Skeletal muscle satellite cell (primary cell): Measurements from ENCODE around the gene RCHY1.

Experiments
- H3K27me3 ChIP-seq: 2 replicates; pipeline ENCODE4 v1.7.0; 2013; ENCODE audit warnings: low read length; ENCODE audit not compliant: control insufficient read depth, insufficient read depth
- H3K36me3 ChIP-seq: 2 replicates; pipeline ENCODE4 v1.7.0; 2013; ENCODE audit warnings: mild to moderate bottlenecking, control low read depth, low read length; ENCODE audit not compliant: insufficient read depth
- H3K4me1 ChIP-seq: 2 replicates; pipeline ENCODE4 v1.7.0; 2013; ENCODE audit warnings: low read length; ENCODE audit not compliant: control insufficient read depth, insufficient read depth
- H3K4me2 ChIP-seq: 2 replicates; pipeline ENCODE4 v1.7.0; 2013; ENCODE audit warnings: mild to moderate bottlenecking, low read length
- H3K4me3 ChIP-seq: 2 replicates; pipeline ENCODE4 v1.7.0; 2013; ENCODE audit warnings: low read length
- H3K9ac ChIP-seq: 2 replicates; pipeline ENCODE4 v1.7.0; 2013; ENCODE audit warnings: mild to moderate bottlenecking, low read depth, low read length, moderate library complexity
- H3K9me3 ChIP-seq: replicated peaks from 2 replicates; pipeline ENCODE4 v1.7.0; 2013; ENCODE audit warnings: mild to moderate bottlenecking, control low read depth, low read length

The RCHY1 gene

GRCh38 chr4:75490155-75490554 is 24.0 kb downstream of the RCHY1 start:
- Histone ChIP-seq H3K27me3 (no peaks in the 10 kb centered on the region), H3K9ac (no peak overlapping the region), H3K4me3 (no peak overlapping the region), H3K9me3 (no peaks in the 10 kb centered on the region), H3K36me3 (peaks cover 34% of the 10 kb centered on the region), H3K4me1 (peaks cover 10% of the 10 kb centered on the region), H3K4me2 (no peak overlapping the region)

DNA sequence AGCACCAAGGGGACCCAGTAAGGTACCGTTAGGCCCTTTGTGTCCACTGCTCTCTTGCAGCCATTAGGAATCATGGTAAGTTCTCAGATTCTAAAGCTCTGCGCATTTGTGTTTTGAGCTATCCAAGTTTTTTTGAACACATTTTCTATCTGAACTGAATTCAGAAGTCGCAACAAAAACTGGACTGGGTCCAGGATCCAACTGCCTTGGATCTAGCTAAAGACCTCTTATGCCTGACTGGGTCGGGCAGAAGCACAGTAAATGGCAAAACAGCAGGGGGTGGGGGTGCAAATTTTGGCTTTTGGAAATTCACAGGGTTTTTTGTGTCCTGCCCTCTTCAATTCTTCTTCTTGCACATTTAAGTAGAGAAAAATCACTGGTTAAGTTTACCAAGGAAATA is 30.0 kb downstream of the RCHY1 start:
- Histone ChIP-seq H3K36me3 (peaks cover 48% of the 10 kb centered on the region), H3K4me3 (no peak overlapping the region), H3K4me1 (no peaks in the 10 kb centered on the region), H3K27me3 (no peaks in the 10 kb centered on the region), H3K9me3 (no peaks in the 10 kb centered on the region), H3K4me2 (no peak overlapping the region), H3K9ac (no peak overlapping the region)

GRCh38 chr4:75477201-75477600 is 37.0 kb downstream of the RCHY1 start:
- H3K4me1 ChIP-seq, result no peaks in the 10 kb centered on the region
- no peaks in the 10 kb centered on the region for H3K9me3 ChIP-seq
- no peak overlapping the region for H3K4me3 ChIP-seq
- H3K4me2 ChIP-seq, result no peak overlapping the region
- peaks cover 33% of the 10 kb centered on the region for H3K36me3 ChIP-seq
- H3K9ac ChIP-seq, result no peak overlapping the region
- H3K27me3 ChIP-seq, result no peaks in the 10 kb centered on the region

DNA sequence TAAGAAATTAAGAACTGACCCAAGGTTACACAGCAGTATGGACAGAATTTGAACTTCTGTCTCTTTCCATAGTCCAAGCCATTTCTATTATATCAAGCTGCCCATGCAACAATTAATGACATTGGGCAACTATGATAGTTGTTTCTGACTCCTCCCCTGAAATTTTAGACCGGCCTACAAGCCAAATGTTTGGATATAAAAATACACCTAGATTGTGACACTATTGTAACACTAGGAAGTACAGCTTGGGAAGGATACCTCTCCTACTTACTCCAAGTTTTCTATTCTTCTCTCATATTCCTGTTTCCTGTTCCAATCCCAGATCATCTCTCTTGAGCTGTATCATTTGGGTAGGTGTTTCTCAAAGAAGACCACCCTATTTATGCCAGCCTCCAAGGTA is 43.5 kb downstream of the RCHY1 start:
- Histone ChIP-seq H3K9ac (no peak overlapping the region), H3K36me3 (no peaks in the 10 kb centered on the region), H3K4me3 (no peak overlapping the region), H3K9me3 (no peaks in the 10 kb centered on the region), H3K4me2 (no peak overlapping the region), H3K4me1 (no peaks in the 10 kb centered on the region), H3K27me3 (no peaks in the 10 kb centered on the region)

GRCh38 chr4:75469896-75470295 is 44.3 kb downstream of the RCHY1 start:
- Histone ChIP-seq H3K36me3 (no peaks in the 10 kb centered on the region), H3K9me3 (no peaks in the 10 kb centered on the region), H3K4me3 (no peak overlapping the region), H3K4me2 (no peak overlapping the region), H3K27me3 (no peaks in the 10 kb centered on the region), H3K4me1 (no peaks in the 10 kb centered on the region), H3K9ac (no peak overlapping the region)

DNA sequence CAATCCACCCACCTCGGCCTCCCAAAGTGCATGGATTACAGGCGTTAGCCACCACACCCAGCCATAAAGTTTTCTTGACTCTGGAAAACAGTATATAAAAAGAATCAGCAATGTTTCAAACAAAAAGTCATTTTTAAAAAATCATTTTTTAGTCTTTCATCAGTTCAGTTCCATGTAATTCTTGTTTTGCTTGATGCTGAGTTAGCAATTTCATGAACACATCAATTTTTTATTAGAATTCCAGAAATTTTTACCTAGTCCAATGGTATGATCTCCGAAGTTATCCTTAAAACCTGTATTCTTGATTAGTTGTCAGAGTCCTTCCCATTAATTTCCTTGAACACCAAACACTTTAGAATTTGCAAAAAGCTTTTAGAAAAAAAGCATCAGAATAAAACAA is 56.8 kb downstream of the RCHY1 start:
- Histone ChIP-seq H3K36me3 (no peaks in the 10 kb centered on the region), H3K27me3 (no peaks in the 10 kb centered on the region), H3K4me1 (no peaks in the 10 kb centered on the region)

DNA sequence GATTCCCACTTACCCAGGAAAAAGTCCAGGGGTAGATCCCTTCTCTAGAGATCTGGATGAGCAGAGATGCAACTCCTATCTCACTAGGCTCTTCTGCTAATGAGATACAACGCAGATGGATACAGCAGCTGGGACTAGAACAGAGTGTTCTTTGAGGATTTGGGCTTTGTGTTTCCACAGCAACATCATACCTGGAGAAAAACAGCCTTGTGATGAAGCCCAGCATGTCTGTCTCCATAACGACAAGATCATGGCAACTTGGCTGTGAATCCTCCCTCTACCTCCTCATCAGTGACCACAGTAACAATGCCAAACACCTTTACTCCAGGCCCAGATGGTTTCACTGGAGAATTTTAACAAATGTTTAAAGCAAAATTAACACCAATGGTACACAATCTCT is 80.1 kb downstream of the RCHY1 start:
- no peaks in the 10 kb centered on the region for H3K4me1 ChIP-seq

More for the DNA sequence above, 56.8 kb downstream of the RCHY1 start:
- H3K9me3 ChIP-seq, result no peaks in the 10 kb centered on the region
- no peak overlapping the region for H3K4me2 ChIP-seq
- H3K9ac ChIP-seq, result no peak overlapping the region
- H3K4me3 ChIP-seq, result no peak overlapping the region

GRCh38 chr4:75432683-75433082 is 81.5 kb downstream of the RCHY1 start:
- no peak overlapping the region for H3K9ac ChIP-seq
- peaks cover 8% of the 10 kb centered on the region for H3K27me3 ChIP-seq
- H3K4me1 ChIP-seq, result no peaks in the 10 kb centered on the region
- H3K9me3 ChIP-seq, result no peaks in the 10 kb centered on the region
- no peak overlapping the region for H3K4me3 ChIP-seq
- H3K36me3 ChIP-seq, result no peaks in the 10 kb centered on the region
- H3K4me2 ChIP-seq, result no peak overlapping the region

More for the DNA sequence above, 80.1 kb downstream of the RCHY1 start:
- no peak overlapping the region for H3K4me3 ChIP-seq
- H3K9ac ChIP-seq, result no peak overlapping the region
- no peak overlapping the region for H3K4me2 ChIP-seq
- peaks cover 8% of the 10 kb centered on the region for H3K27me3 ChIP-seq
- H3K36me3 ChIP-seq, result no peaks in the 10 kb centered on the region
- H3K9me3 ChIP-seq, result no peaks in the 10 kb centered on the region

- Histone ChIP-seq H3K9ac (no peak overlapping the region), H3K4me2 (no peak overlapping the region), H3K27me3 (peaks cover 8% of the 10 kb centered on the region), H3K9me3 (no peaks in the 10 kb centered on the region), H3K4me3 (no peak overlapping the region), H3K36me3 (no peaks in the 10 kb centered on the region), H3K4me1 (no peaks in the 10 kb centered on the region)
Observed at GRCh38 chr4:75429208-75429607, 85.0 kb downstream of the RCHY1 start.
